HepG2 (cell line): ENCODE results near the gene FECH. TPM values are rescaled to one million over a fixed set of nuclear protein-coding genes. Genes with fewer than 3 reads are reported as not detected.
A peak's percentile ranks its signal among the peaks of the same experiment; 100 is the strongest.

Source experiments
- ATAC-seq: fragments of 200-7000 bp; cut with Tn5 transposase; 3 replicates; pipeline ENCODE4 v1.9.1; 2020; ENCODE audit warnings: mild to moderate bottlenecking, moderate library complexity
- BruUV-seq: library from RNA; stranded (reverse); fragments of 400-500 nt; replicated peaks from 2 replicates; lab custom pipeline; 2021; lab: Mats Ljungman, UMichigan
- CTCF ChIA-PET: fragments of 300-600 bp; formaldehyde crosslinking; extraction: SDS; loops from one replicate; lab custom pipeline; 2021; ENCODE audit warnings: low total read pairs, inconsistent platforms, low intra/inter-chr PET ratio; lab: Yijun Ruan, JAX
- POLR2A ChIA-PET: fragments of 350-600 bp; sonication (Branson Sonifier 250); formaldehyde crosslinking; loops from one replicate; lab custom pipeline; 2020; ENCODE audit warnings: antibody characterized with exemption, inconsistent platforms; lab: Yijun Ruan, JAX
- DNase-seq: peaks from one replicate; pipeline ENCODE4 v3.0.0-alpha.2; 2015; ENCODE audit warnings: low spot score
- FAIRE-seq: peaks from 3 replicates; lab custom pipeline; 2011; peaks lifted over from hg19 to GRCh38; lab: Jason Lieb, UNC
- H2AFZ ChIP-seq: one replicate; pipeline ENCODE4 v1.6.1; 2011; ENCODE audit warnings: low read length, inconsistent platforms
- H3K27ac ChIP-seq: fragments of 300-600 bp; 3 replicates; pipeline ENCODE4 v1.8.0; 2011; ENCODE audit warnings: mixed run types, mild to moderate bottlenecking, mixed read lengths, low read length, inconsistent platforms; ENCODE audit not compliant: insufficient read depth; ENCODE audit errors: extremely low read length
- H3K27me3 ChIP-seq, 2 experiments: fragments of 200-600 bp in 1 of 2; 2 replicates in 1 of 2; 3 replicates in 1 of 2; pipeline versions ENCODE4 v1.6.0 to v1.8.0; 2011; ENCODE audit warnings: low read length in 2 of 2, mild to moderate bottlenecking in 2 of 2, moderate library complexity in 2 of 2, inconsistent platforms in 1 of 2; ENCODE audit not compliant: insufficient read depth in 2 of 2, control insufficient read depth in 1 of 2
- H3K36me3 ChIP-seq, 2 experiments: fragments of 200-600 bp in 1 of 2; replicated peaks in 1 of 2; 2 replicates in 1 of 2; 3 replicates in 1 of 2; pipeline versions ENCODE4 v1.5.1 to v1.8.0; 2011; ENCODE audit warnings: low read length in 2 of 2, inconsistent platforms in 1 of 2; ENCODE audit not compliant: insufficient read depth in 2 of 2, control insufficient read depth in 1 of 2
- H3K4me1 ChIP-seq: 2 replicates; pipeline ENCODE4 v1.5.1; 2012; ENCODE audit warnings: low read length, inconsistent platforms; ENCODE audit not compliant: insufficient read depth
- H3K4me2 ChIP-seq: 2 replicates; pipeline ENCODE4 v1.6.0; 2011; ENCODE audit warnings: low read depth, low read length, inconsistent platforms
- H3K4me3 ChIP-seq, 3 experiments: fragments of 200-600 bp in 1 of 3; sonication (generic), shearing (Covaris generic) in 1 of 3; replicated peaks in 1 of 3; 2 replicates each; pipeline ENCODE4 v1.5.1; 2011 to 2016; ENCODE audit warnings: low read length in 3 of 3, inconsistent platforms in 2 of 3, low read depth in 2 of 3, mild to moderate bottlenecking in 2 of 3, control low read depth in 1 of 3, mixed read lengths in 1 of 3; ENCODE audit not compliant: insufficient read depth in 1 of 3
- H3K79me2 ChIP-seq: one replicate; pipeline ENCODE4 v1.6.1; 2011; ENCODE audit warnings: low read length, inconsistent platforms; ENCODE audit not compliant: insufficient read depth
- H3K9ac ChIP-seq: 2 replicates; pipeline ENCODE4 v1.6.0; 2011; ENCODE audit warnings: mild to moderate bottlenecking, low read depth, low read length, inconsistent platforms; ENCODE audit not compliant: insufficient read depth
- H3K9me3 ChIP-seq: 2 replicates; pipeline ENCODE4 v1.5.1; 2012; ENCODE audit warnings: mild to moderate bottlenecking, low read length
- H4K20me1 ChIP-seq: 2 replicates; pipeline ENCODE4 v1.6.0; 2011; ENCODE audit warnings: inconsistent platforms, mild to moderate bottlenecking, low read length, moderate library complexity; ENCODE audit not compliant: insufficient read depth
- AHDC1 ChIP-seq: sonication (generic); formaldehyde crosslinking; IDR thresholded peaks from 2 replicates; pipeline ENCODE4 v1.5.1; 2020; ENCODE audit warnings: mild to moderate bottlenecking, missing genetic modification reagents, borderline replicate concordance
- ELF4 ChIP-seq: sonication (generic); formaldehyde crosslinking; IDR thresholded peaks from 2 replicates; pipeline ENCODE4 v1.5.0; 2020; ENCODE audit warnings: missing genetic modification reagents, mild to moderate bottlenecking, moderate library complexity, borderline replicate concordance
- FOSL2 ChIP-seq: sonication (generic); formaldehyde crosslinking; IDR thresholded peaks from 2 replicates; pipeline ENCODE4 v1.4.0; 2020; ENCODE audit warnings: missing genetic modification reagents
- FOXA3 ChIP-seq: IDR thresholded peaks from 2 replicates; pipeline ENCODE4 v1.6.1; 2016; ENCODE audit warnings: missing genetic modification reagents, missing compliant biosample characterization
- HNF4A ChIP-seq: sonication (generic); formaldehyde crosslinking; IDR thresholded peaks from 2 replicates; pipeline ENCODE4 v1.4.0; 2020; ENCODE audit warnings: missing genetic modification reagents
- HNF4G ChIP-seq, 2 experiments: sonication (generic) in 1 of 2; formaldehyde crosslinking in 1 of 2; IDR thresholded peaks; 2 replicates each; pipeline versions ENCODE4 v1.4.0 to v1.6.1; 2011 to 2020; ENCODE audit warnings: borderline replicate concordance in 2 of 2, low read depth in 2 of 2, mild to moderate bottlenecking in 2 of 2, low read length in 1 of 2, missing genetic modification reagents in 1 of 2, moderate library complexity in 1 of 2
- LBX2 ChIP-seq: sonication (generic); formaldehyde crosslinking; IDR thresholded peaks from 2 replicates; pipeline ENCODE4 v1.5.0; 2020; ENCODE audit warnings: missing genetic modification reagents, mild to moderate bottlenecking, borderline replicate concordance
- MTA1 ChIP-seq: sonication (generic); formaldehyde crosslinking; IDR thresholded peaks from 2 replicates; pipeline ENCODE4 v1.4.0; 2020; ENCODE audit warnings: missing genetic modification reagents, mild to moderate bottlenecking, borderline replicate concordance
- NCOR1 ChIP-seq: fragments of 200-600 bp; sonication (generic); IDR thresholded peaks from 2 replicates; pipeline ENCODE4 v1.7.0; 2017; ENCODE audit warnings: antibody characterized with exemption, low read length, borderline replicate concordance
- NR2F6 ChIP-seq, 2 experiments: IDR thresholded peaks; 2 replicates each; pipeline ENCODE4 v1.6.1; 2016; ENCODE audit warnings: antibody characterized with exemption in 1 of 2, mild to moderate bottlenecking in 1 of 2
- SOX13 ChIP-seq, 3 experiments: fragments of 450-650 bp in 1 of 3; sonication (generic) in 1 of 3; formaldehyde crosslinking in 1 of 3; IDR thresholded peaks in 2 of 3; conservative IDR thresholded peaks in 1 of 3; 2 replicates each; pipeline versions ENCODE4 v1.5.0 to v1.6.1; 2016 to 2020; ENCODE audit warnings: antibody characterized with exemption in 1 of 3, mild to moderate bottlenecking in 1 of 3, missing compliant biosample characterization in 1 of 3, missing genetic modification reagents in 1 of 3, moderate library complexity in 1 of 3
- TBX2 ChIP-seq: sonication (generic); formaldehyde crosslinking; IDR thresholded peaks from 2 replicates; pipeline ENCODE4 v1.5.0; 2020; ENCODE audit warnings: missing genetic modification reagents, mild to moderate bottlenecking, borderline replicate concordance
- TGIF2 ChIP-seq: IDR thresholded peaks from 2 replicates; pipeline ENCODE4 v1.6.1; 2016; ENCODE audit warnings: control low read depth, missing compliant biosample characterization
- ZFP1 ChIP-seq: IDR thresholded peaks from 2 replicates; pipeline ENCODE4 v1.6.1; 2016
- WGBS: methylation state at CpG from one replicate; pipeline ENCODE4 v1.1.6; 2017; ENCODE audit warnings: low lambda C conversion rate; 5-methylcytosine and 5-hydroxymethylcytosine counted together
- in situ Hi-C: cut with HindIII; loops from 2 replicates; pipeline ENCODE4 v1.10.0; 2017; ENCODE audit warnings: low pct_unique_long_range_greater_than_20kb; ENCODE audit not compliant: extremely low pct_ligation_motif_present
- intact Hi-C: fragments of 100-400 bp; cut with micrococcal nuclease; formaldehyde crosslinking; loops from one replicate; pipeline ENCODE4 v1.10.0; 2022; ENCODE audit not compliant: unreplicated experiment
- polyA plus RNA-seq, 8 experiments: library from polyadenylated mRNA; depleted of rRNA in 3 of 8; stranded (reverse) in 7 of 8; unstranded in 1 of 8; fragments of >200 nt; fragmentation: Illumina TruSeq in 4 of 8; extraction: Trizol in 4 of 8; gene quantifications; 2 replicates each; pipeline versions ENCODE4 v1.2.1 to v1.2.3, GENCODE V29; 2011 to 2016; ENCODE audit warnings: low read depth in 4 of 8, missing spikeins in 1 of 8, mixed read lengths in 1 of 8; ENCODE audit not compliant: insufficient read depth in 1 of 8
- total RNA-seq, 5 experiments: library from RNA; depleted of rRNA; stranded (reverse); fragments of >200 nt; fragmentation: Illumina TruSeq; extraction: Trizol; gene quantifications; 2 replicates each; pipeline ENCODE4 v1.2.3, GENCODE V29; 2016; ENCODE audit warnings: low read depth in 1 of 5

The FECH gene
- total and polyA plus RNA-seq, 2 of the 13 experiments (the other 11 are each of a cell fraction or from before 2014, with no cell fraction given): 14.7 to 21.9 TPM

GRCh38 chr18:57533868-57534510, 52.5 kb downstream of the FECH start:
- in situ Hi-C loops (no loop called here), intact Hi-C loops (loop anchor here (1.0 kb wide), 1 partner anchor 96 kb away; no protein-coding TSS in a partner anchor)
- Histone ChIP-seq H3K79me2 (no peaks in the 10 kb centered on the region), H3K36me3 (no peaks in the 10 kb centered on the region), H3K9me3 (no peaks in the 10 kb centered on the region), H3K27ac (peak overlapping the region; percentile 37), H3K27me3 (no peaks in the 10 kb centered on the region; a peak in 1 of 5 replicates), H3K4me1 (peaks cover 36% of the 10 kb centered on the region), H3K4me2 (peak overlapping the region; percentile 87), H3K4me3 (peak overlapping the region; percentile 33 to 54 (median 38); a peak in 4 of 6 replicates), H2AFZ (no peak overlapping the region), H3K9ac (no peak overlapping the region), H4K20me1 (no peaks in the 10 kb centered on the region)
- ATAC-seq (no peak), FAIRE-seq (no peak), DNase-seq (no peak)
- no TSS peak for BruUV-seq
- ChIA-PET POLR2A (no interaction called here), CTCF (no interaction called here)
- WGBS: 7% methylated on average over 4 of the region's 4 CpGs
- TF ChIP-seq NCOR1: 0 out of 2 replicates have a peak, but pooled peaks have one; percentile 33
- no peak for TF ChIP-seq LBX2 (CRISPR knock-in tag)
- 0 out of 2 replicates have a peak, but pooled peaks have one; percentile 22 for TF ChIP-seq TBX2
- TF ChIP-seq ELF4 (CRISPR knock-in tag): no peak
- 0 out of 2 replicates have a peak, but pooled peaks have one; percentile 8 for TF ChIP-seq AHDC1 (CRISPR knock-in tag)
- no peak for TF ChIP-seq FOXA3 (CRISPR knock-in tag)
- TF ChIP-seq HNF4A (CRISPR knock-in tag): peak; percentile 73
- no peak for TF ChIP-seq ZFP1 (CRISPR knock-in tag)
- no peak for TF ChIP-seq TGIF2 (CRISPR knock-in tag)
- peak; percentile 66 for TF ChIP-seq NR2F6 (IDR thresholded peaks at IDR 0.05)
- TF ChIP-seq NR2F6 (CRISPR knock-in tag; IDR thresholded peaks at IDR 0.05): 0 out of 2 replicates have a peak, but pooled peaks have one; percentile 19
- no peak for TF ChIP-seq FOSL2
- TF ChIP-seq SOX13 (IDR thresholded peaks at IDR 0.05): no peak
- peak in 1 of 2 experiments; percentile 49; a peak in 1 of 4 replicates for TF ChIP-seq SOX13 (CRISPR knock-in tag; conservative IDR thresholded peaks at IDR 0.05 in 1 of 2, IDR thresholded peaks at IDR 0.05 in 1 of 2)
- no peak for TF ChIP-seq MTA1
- peak; percentile 20; the same call in 1 of the 2 replicates for TF ChIP-seq HNF4G (IDR thresholded peaks at IDR 0.05; ENCODE audit: borderline replicate concordance, low read depth, low read length)
- TF ChIP-seq HNF4G (CRISPR knock-in tag; IDR thresholded peaks at IDR 0.05; ENCODE audit: borderline replicate concordance, low read depth): no peak
